Panc1 (cell line): Measurements from ENCODE around the gene PXK. TPM values are rescaled to one million over a fixed set of nuclear protein-coding genes. Genes with fewer than 3 reads are reported as not detected.

Source experiments
- ATAC-seq: fragments of 200-7000 bp; cut with Tn5 transposase; 2 replicates; pipeline ENCODE4 v1.9.1; 2020; ENCODE audit warnings: mild to moderate bottlenecking, moderate library complexity
- BruUV-seq: library from RNA; stranded (reverse); fragments of 400-500 nt; replicated peaks from 2 replicates; lab custom pipeline; 2021; lab: Mats Ljungman, UMichigan
- CTCF ChIA-PET: fragments of 300-600 bp; sonication (Branson Sonifier 250); formaldehyde crosslinking; loops from one replicate; lab custom pipeline; 2022; ENCODE audit warnings: antibody characterized with exemption; lab: Charles Lee
- POLR2A ChIA-PET: fragments of 300-600 bp; sonication (Branson Sonifier 250); formaldehyde crosslinking; loops from one replicate; lab custom pipeline; 2022; ENCODE audit warnings: antibody characterized with exemption; lab: Charles Lee
- DNase-seq: peaks from one replicate; pipeline ENCODE4 v3.0.0-alpha.2; 2010; ENCODE audit warnings: low read depth, low spot score
- H3K27ac ChIP-seq: 2 replicates; pipeline ENCODE4 v1.5.1; 2011; ENCODE audit warnings: mild to moderate bottlenecking, low read length, inconsistent platforms
- H3K27me3 ChIP-seq: fragments of 200-500 bp; sonication (Bioruptor generic); 2 replicates; pipeline ENCODE4 v1.6.0; 2014; ENCODE audit warnings: low read length, inconsistent platforms; ENCODE audit not compliant: control insufficient read depth, insufficient read depth
- H3K36me3 ChIP-seq: fragments of 200-500 bp; sonication (Bioruptor generic); 2 replicates; pipeline ENCODE4 v1.5.1; 2014; ENCODE audit warnings: inconsistent platforms, mild to moderate bottlenecking, low read length, moderate library complexity; ENCODE audit not compliant: control insufficient read depth, insufficient read depth
- H3K4me1 ChIP-seq: 2 replicates; pipeline ENCODE4 v1.5.1; 2011; ENCODE audit warnings: inconsistent platforms, mild to moderate bottlenecking, low read length, moderate library complexity; ENCODE audit not compliant: control insufficient read depth, insufficient read depth
- H3K4me3 ChIP-seq, 2 experiments: 2 replicates each; pipeline ENCODE4 v1.5.1; 2011 to 2012; ENCODE audit warnings: low read depth in 2 of 2, low read length in 2 of 2, mild to moderate bottlenecking in 2 of 2, inconsistent platforms in 1 of 2, moderate library complexity in 1 of 2
- H3K9me3 ChIP-seq: fragments of 200-500 bp; sonication (Bioruptor generic); 2 replicates; pipeline ENCODE4 v1.5.1; 2014; ENCODE audit warnings: low read depth, mild to moderate bottlenecking, inconsistent platforms, low read length, moderate library complexity; ENCODE audit not compliant: control insufficient read depth, insufficient read depth
- CTCF ChIP-seq: fragments of 450-650 bp; IDR thresholded peaks from 2 replicates; pipeline ENCODE4 v1.5.1; 2017; ENCODE audit warnings: mild to moderate bottlenecking
- POLR2AphosphoS5 ChIP-seq: IDR thresholded peaks from 2 replicates; pipeline ENCODE4 v1.6.1; 2012; ENCODE audit warnings: mild to moderate bottlenecking, low read depth, low read length, moderate library complexity
- REST ChIP-seq, 2 experiments: IDR thresholded peaks; 2 replicates each; pipeline ENCODE4 v1.6.1; 2011 to 2012; ENCODE audit warnings: low read depth in 2 of 2, control low read depth in 1 of 2, low read length in 1 of 2, mild to moderate bottlenecking in 1 of 2, moderate library complexity in 1 of 2; ENCODE audit not compliant: insufficient read depth in 1 of 2
- SIN3A ChIP-seq: IDR thresholded peaks from 2 replicates; pipeline ENCODE4 v1.6.1; 2012; ENCODE audit warnings: low read depth, mild to moderate bottlenecking, low read length, moderate library complexity, borderline replicate concordance; ENCODE audit not compliant: insufficient read depth
- TCF7L2 ChIP-seq: IDR thresholded peaks from 2 replicates; pipeline ENCODE4 v1.6.1; 2011; ENCODE audit warnings: mild to moderate bottlenecking, low read depth, low read length, inconsistent platforms
- in situ Hi-C: cut with HindIII; loops from 2 replicates; pipeline ENCODE4 v1.10.0; 2016; ENCODE audit warnings: low sequenced_read_pairs, low pct_unique_long_range_greater_than_20kb
- intact Hi-C: fragments of 100-400 bp; cut with micrococcal nuclease; formaldehyde crosslinking; loops from one replicate; pipeline ENCODE4 v1.10.0; 2022; ENCODE audit not compliant: unreplicated experiment
- total RNA-seq: library from RNA; stranded (reverse); gene quantifications from one replicate; pipeline ENCODE4 v1.2.1, GENCODE V29; 2021; ENCODE audit not compliant: unreplicated experiment

The PXK gene
- total RNA-seq, 1 experiment from 2014 or later: 14.2 TPM

- ATAC-seq: no peak
- no TSS peak for BruUV-seq
- Histone ChIP-seq H3K4me1 (no peaks in the 10 kb centered on the region), H3K27me3 (no peaks in the 10 kb centered on the region), H3K27ac (no peak overlapping the region), H3K9me3 (no peaks in the 10 kb centered on the region), H3K4me3 (no peak overlapping the region), H3K36me3 (no peaks in the 10 kb centered on the region)
- intact Hi-C loops (no loop called here), in situ Hi-C loops (no loop called here)
- TF ChIP-seq TCF7L2: no peak
- TF ChIP-seq SIN3A: no peak
- TF ChIP-seq CTCF: no peak
- TF ChIP-seq POLR2AphosphoS5: no peak
- no peak for TF ChIP-seq REST (IDR thresholded peaks at IDR 0.05; ENCODE audit: insufficient read depth in 1 of 2, low read depth in 2 of 2, low read length in 1 of 2)
- POLR2A ChIA-PET: no interaction called here
- DNase-seq: no peak
- CTCF ChIA-PET: no interaction called here
Measured at GRCh38 chr3:58369038-58369437, 36.3 kb downstream of the PXK start.

- Histone ChIP-seq H3K27me3 (no peaks in the 10 kb centered on the region), H3K27ac (no peak overlapping the region), H3K36me3 (no peaks in the 10 kb centered on the region), H3K4me1 (no peaks in the 10 kb centered on the region), H3K4me3 (no peak overlapping the region), H3K9me3 (no peaks in the 10 kb centered on the region)
- in situ Hi-C loops (no loop called here), intact Hi-C loops (no loop called here)
- BruUV-seq: no TSS peak
- TF ChIP-seq CTCF (no peak), SIN3A (no peak), REST (IDR thresholded peaks at IDR 0.05; ENCODE audit: insufficient read depth in 1 of 2, low read depth in 2 of 2, low read length in 1 of 2) (no peak), POLR2AphosphoS5 (no peak), TCF7L2 (no peak)
- ChIA-PET CTCF (no interaction called here), POLR2A (no interaction called here)
- ATAC-seq (no peak), DNase-seq (no peak)
Measured at GRCh38 chr3:58369876-58370275, 37.2 kb downstream of the PXK start.
